Kidney glomerular epithelial cell (primary cell): Measurements from ENCODE around the gene RILPL2.
"Not testable (repeated sequence)": the region's sequence is repeated elsewhere in the genome, so short reads cannot be mapped to it uniquely, and the experiment has no call there.

Experiments
- DNase-seq: peaks from one replicate; lab custom pipeline; 2025; lab: John Stamatoyannopoulos, UW

Gene RILPL2

DNA sequence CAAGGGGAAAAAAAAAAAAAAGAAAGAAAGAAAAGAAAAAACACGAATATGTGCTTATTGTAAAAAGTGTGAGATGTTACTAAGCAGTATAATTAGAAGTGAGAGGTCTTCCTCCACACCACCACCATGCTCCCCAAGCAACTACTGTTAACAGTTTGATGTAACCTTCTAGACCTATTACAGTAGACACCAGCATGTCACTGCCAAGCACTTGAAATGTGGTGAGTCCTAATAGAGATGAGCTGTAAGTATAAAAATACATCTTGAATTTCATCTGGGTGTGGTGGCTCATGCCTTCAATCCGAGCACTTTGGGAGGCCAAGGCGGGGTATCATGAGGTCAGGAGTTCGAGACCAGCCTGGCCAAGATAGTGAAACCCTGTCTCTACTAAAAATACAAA, 13.4 kb upstream of the RILPL2 start:
- DNase-seq: no peak

DNA sequence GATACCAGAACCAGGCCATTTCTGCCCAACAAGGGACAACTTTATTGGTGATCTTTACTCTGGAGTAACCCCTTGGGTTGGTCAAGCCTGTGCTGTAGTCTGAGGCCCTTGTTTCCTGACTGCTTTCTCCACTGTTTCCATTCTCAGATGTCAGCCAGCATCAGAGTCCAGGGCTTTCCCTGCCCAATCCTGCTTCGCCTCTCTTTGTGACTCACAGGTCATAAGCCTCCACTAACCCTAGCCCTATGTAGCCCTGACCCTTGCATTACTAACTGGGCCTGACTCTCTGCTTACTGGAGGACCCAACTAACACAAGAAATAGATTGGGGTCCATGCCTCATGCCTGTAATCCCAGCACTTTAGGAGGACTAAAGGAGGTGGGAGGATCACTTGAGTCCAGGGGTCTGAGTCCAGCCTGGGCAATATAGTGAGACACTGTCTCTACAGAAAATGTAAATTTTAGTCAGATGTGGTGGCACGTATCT, 12.8 kb upstream of the RILPL2 start:
- DNase-seq: no peak

DNA sequence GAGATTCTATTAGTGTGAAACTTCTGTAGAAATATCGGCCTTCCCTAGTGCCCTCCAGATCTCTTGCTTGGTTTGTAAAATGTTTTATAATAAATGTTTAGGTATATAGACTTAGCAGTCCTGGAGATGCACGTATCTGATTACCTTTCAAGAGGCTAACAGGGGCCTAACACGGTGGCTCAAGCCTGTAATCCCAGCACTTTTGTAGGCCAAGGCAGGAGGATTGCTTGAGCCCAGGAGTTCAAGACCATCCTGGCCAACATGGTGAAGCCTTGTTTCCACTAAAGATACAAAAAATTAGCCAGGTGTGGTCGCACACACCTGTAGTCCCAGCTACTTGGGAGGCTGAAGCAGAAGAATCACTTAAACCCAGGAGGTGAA, 9.8 kb upstream of the RILPL2 start:
- no peak for DNase-seq

DNA sequence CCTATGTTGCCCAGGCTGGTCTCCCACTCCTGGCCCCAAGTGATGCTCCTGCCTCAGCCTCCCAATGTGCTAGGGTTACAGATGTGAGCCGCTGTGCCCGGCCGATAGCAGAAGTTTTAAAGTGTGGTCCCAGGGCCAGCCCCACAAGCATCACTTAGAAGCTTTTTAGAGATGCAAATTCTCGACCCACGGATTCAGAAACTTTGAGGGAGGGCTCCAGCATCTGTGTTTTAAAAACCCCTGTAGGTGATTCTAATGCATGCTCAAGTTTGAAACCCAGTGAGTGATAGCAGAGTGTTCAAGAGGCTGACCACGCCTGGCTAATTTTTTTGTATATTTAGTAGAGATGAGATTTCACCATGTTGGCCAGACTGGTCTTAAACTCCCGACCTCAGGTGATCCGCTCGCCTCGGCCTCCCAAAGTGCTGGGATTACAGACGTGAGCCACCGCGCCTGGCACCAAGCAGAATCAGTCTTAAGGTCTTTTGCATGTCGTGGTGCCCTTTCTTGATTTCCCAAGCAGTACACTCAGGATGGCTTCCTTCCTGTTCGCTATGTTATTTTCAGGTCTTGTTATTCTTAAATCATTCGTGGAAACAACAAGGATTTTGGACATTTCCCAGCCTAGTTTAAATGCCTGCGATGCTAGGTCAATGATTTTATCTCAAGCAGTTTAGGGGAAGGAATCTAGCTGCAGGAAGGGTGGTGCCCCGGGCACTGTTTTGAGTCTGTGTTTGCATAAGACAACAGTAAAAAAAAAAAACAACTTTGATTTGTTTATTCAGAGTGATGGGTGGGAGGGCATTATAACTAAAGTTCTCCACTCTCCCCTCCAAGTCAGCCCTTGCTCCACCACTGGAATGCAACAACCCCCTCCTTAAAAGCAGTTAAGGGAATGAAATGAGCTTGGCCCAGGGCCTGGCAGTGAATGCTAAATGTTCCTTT, 9.2 kb upstream of the RILPL2 start:
- DNase-seq: no peak

DNA sequence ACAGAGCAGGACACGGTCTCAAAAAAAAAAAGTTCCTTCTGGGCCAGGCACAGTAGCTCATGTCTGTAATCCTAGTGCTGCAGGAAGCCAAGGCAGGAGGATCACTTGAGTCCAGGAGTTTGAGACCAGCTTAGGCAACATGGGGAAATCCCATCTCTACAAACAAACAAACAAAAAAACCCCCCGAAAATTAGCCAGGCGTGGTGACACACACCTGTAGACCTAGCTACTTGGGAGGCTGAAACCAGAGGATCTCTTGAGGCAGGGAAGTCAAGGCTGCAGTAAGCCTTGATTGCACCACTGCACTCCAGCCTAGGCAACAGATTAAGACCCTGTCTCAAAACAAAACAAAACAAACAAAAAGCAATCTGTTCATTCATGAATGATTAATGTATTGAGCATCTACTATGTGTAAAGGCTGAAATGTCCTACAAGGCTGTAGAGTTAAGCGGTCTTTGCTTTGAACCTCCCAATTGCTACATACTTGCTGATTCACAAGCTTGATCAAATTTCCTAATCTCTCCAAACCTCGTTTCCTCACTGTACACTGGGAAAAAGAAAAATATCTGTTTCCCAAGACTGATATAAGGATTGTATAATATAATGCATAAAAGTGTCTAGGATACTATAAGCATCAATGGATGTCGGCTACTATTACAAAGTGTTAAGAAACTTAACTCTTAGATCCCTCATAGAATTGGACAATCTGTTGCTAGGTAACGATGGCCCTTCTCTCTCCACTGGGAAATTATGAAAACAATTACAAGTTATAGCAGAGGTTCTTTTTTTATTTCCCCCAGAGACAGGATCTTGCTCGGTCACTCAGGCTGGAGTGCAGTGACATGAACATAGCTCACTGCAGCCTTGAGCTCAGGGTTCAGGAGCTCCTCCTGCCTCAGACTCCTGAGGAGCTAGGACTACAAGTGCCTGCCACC, 7.9 kb upstream of the RILPL2 start:
- no peak for DNase-seq

DNA sequence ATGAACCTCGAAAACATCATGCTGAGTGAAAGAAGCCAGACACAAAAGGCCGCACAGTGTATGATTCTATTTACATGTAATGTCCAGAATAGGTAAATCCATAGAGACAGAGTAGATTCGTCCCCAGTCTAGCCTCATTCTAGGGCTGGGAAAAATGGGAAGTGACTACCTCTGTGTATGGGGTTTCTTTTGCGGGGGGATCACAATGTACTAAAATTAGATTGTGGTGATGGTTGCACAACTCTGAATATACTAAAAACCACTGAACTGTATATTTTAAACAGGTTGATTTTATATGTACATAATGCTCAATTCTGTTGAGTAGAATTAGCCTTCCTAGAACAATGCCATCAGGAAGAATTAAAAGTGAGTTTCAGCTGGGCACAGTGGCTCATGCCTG, 6.3 kb upstream of the RILPL2 start:
- no peak for DNase-seq

DNA sequence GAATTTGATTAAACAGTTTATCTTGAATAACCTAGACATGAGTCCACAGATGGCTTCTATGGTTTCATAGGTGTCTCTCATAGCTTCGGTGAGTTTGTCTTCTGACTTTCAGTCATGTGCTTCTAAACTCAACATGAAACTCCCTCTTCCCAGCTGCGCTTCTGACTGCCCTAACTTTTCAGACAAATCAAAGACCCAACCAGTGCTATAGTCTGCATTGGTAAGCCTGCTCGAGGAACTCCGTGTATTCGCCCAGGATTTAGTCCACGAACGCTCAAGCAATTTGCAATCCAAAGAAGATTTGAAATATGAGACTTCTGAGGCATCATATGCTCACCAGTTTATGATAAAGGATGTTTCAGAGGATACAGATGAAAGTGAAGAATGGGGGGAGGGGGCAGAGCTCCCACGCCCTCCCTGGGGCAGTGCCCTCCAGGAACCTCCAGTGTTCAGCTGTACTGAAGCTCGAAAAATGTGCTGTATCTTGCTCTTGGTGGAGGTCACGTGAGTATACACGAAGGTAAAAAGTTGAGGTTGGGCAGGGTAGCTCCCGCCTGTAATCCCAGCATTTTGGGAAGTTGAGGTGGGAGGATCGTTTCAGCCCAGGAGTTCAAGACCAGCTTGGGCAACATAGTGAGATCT, 5.2 kb upstream of the RILPL2 start:
- DNase-seq: no peak

DNA sequence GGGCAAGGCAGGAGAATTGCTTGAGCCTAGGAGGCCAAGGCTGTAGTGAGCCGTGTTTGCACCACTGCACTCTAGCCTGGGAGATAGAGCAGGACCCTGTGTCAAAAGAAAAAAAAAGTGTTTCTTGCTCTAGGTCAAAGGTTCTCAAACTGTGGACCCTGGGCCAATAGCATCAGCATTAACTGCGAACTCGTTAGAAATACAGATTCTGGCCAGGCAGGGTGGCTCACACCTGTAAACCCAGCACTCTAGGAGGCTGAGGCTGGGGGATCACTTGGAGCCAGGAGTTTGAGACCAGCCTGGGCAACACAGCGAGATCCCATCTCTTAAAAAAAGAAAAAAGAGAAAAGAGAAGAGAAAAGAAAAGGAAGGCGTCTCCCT, 858 bp downstream of the RILPL2 start:
- DNase-seq: no peak

DNA sequence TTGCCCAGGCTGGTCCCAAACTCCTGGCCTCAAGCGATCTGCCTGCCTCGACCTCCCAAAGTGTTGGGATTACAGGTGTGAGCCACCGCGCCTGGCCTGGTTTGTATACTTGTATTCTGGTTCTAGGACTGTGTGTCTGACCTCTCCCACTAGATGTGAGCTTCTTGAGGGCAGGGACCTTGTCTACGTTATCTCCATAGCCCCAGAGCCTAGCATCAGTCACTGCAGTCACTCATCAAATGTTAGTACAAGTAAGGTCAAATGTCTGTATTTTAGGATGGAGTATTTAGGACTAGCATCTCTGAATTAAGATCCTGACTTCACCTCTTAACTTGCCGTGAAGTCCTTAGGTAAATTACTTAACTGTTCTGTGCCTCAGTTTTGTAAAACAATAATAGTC, 2.9 kb downstream of the RILPL2 start:
- no peak for DNase-seq

DNA sequence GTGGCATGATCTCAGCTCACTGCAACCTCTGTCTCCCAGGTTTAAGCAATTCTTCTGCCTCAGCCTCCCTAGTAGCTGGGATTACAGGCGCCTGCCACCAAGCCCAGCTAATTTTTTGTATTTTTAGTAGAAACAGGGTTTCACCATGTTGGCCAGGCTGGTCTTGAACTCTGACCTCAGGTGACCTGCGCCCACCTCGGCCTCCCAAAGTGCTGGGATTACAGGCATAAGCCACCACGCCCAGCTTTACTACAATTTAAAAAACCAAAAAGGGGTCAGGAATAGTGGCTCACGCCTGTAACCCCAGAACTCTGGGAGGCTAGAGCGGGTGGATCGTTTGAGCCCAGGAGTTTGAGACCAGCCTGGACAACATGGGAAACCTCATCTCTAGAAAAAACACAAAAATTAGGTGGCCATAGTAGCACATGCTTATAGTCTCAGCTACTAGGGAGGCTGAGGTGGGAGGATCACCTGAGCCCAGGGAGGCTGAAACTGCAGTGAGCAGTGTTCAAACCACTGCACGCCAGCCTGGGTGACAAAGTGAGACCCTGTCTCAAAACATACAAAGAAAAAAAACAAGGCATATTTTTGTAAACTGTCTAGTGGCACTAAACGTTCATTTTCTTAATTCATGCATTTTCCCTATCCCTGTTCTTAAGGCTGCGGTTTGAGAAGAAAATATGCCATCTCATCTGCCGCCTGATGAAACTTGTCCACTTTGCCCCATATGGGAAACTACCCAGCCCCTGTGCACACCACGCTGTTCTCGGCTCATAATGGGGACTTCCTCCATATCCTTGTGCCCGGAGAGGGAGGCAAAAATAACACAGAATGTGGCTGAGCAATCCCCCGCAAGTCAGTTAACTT, 4.3 kb downstream of the RILPL2 start:
- DNase-seq: not testable (repeated sequence)

DNA sequence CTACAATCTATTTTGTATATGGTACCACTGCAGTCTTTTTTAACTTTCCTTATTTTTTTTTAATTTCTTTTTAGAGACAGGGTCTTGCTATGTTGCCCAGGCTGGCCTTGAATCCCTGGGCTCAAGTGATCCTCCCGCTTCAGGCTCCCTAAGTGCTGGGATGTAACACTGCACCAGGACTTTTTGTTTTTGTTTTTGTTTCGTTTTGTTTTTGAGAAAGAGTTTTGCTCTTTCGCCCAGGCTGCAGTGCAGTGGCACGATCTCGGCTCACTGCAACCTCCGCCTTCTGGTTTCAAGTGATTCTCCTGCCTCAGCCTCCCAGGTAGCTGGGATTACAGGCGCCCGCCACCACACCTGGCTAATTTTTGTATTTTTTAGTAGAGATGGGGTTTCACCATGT, 7.4 kb downstream of the RILPL2 start:
- DNase-seq: not testable (repeated sequence)

DNA sequence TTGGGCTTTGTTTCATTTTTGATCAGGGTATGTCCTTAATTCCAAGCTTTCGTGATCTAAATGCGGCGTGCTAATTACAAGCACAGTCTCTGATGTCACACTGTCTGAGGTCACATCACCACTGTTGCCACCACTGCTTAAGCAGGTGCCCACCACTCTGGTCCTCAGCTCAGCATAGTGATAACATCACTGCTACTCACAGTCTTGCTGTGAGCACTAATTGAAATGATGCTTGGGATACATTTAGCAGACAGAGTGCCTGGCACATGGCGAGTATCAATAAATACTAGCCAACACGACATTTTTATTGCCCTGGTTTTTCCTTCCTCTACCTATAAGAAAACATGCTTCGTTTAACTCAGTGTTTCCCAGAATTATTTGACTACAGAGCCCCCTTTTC, 7.9 kb downstream of the RILPL2 start:
- no peak for DNase-seq

DNA sequence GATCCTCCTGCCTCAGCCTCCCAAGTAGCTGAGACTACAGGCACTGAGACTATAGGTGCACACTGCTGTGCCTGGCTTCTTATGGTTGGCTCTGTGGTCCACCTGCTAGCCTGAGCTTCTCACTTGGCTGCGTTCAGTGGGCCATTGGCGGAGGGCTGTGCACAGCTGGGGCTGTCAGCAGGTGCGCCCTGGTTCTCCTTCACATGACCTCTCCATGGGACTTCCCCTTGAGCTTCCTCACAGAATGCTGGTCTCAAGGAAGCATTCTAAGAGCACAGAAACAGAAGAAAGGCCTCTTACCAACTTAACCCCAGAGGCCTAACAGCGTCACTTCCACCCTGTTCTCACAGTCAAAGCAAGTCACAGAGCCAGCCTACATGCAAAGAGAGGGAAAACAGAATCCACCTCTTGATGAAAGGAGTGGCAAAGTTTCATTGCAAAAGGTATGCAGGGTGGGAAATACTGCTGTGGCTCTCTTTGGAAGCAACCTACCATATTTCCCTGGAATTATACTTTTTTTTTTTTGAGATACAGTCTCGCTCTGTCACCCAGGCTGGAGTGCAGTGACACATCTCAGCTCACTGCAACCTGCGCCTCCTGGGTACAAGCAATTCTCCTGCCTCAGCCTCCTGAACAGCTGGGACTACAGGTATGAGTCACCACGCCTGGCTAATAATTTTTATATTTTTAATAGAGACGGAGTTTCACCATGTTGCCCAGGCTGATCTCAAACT, 9.3 kb downstream of the RILPL2 start:
- DNase-seq: no peak

DNA sequence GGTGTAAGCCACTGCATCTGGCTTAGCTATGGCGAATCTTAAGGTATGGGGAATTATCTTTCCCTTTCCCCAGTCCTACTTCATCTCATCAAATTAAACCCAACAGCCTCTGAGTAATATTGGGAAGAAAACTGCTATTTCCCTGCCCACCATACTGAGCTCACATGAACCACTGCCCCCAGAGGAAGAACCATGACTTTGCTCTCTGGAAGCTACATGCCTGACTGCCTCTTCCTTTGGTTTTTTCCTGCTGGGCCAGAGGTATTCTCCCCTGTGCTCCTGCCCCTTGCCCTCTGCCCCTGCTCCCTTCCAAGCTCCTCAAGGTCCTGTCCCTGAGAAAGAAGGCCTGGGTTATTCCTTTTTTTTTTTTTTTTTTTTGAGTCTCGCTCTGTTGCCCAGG, 15.2 kb downstream of the RILPL2 start:
- DNase-seq: no peak

DNA sequence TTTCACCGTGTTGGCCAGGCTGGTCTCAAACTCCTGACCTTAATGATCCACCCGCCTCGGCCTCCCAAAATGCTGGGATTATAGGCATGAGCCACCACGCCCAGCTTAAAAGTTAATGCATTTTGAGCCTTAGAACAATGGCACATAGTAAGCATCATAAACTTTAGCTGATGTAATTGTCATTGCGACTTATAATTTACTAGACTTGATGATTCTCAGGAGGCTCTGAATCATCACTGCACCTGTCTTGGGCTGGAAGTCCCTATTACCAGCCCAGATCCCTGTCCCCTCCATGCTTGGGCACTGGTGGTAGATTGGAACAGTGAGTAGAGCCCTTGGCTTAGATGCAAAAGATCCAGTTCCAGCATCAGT, 26.5 kb downstream of the RILPL2 start:
- no peak for DNase-seq

DNA sequence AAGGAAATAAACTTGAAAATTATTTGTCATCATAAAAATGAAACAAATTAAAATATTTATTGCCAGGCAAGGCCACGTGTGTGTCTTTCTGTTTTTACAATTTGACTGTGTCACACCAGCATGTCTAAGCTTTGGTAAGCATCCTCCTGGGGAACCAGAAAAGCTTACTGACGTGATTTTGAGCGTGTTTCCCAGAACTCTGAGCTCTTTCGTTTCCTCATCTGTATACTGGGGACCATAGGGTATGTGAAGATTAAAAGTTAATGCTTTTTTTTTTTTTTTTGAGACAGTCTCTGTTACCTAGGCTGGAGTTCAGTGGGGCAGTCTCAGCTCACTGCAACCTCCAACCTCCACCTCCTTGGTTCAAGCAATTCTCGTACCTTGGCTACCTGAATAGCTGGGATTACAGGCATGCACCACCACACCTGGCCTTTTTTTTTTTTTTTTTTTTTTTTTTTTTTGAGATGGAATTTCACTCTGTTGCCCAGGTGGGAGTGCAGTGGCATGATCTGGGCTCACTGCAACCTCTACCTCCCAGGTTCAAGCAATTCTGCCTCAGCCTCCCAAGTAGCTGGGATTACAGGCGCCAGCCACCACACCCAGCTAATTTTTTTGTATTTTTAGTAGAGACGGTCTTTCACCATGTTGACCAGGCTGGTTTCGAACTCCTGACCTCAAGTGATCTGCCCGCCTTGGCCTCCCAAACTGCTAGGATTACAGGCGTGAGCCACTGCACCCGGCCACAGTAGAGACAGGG, 27.0 kb downstream of the RILPL2 start:
- not testable (repeated sequence) for DNase-seq

DNA sequence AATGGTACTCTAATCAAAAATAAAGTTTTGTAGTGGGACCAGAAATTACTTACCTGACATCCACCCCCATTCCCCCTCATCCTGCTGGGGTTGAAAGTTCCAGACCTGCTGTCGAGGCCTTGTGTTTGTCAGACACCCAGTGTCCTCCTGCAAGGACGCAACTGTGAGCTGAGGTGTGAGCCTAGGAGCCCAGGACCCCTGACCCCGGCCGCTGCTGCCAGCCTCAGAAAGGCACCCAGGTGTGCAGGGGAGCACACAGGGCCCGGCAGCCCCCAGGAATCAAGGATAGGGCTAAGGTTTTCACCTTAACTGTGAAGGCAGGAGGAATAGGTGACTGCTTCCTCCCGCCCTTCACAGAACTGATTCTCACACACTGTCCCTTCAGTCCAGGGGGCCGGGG, 27.9 kb downstream of the RILPL2 start:
- not testable (repeated sequence) for DNase-seq

DNA sequence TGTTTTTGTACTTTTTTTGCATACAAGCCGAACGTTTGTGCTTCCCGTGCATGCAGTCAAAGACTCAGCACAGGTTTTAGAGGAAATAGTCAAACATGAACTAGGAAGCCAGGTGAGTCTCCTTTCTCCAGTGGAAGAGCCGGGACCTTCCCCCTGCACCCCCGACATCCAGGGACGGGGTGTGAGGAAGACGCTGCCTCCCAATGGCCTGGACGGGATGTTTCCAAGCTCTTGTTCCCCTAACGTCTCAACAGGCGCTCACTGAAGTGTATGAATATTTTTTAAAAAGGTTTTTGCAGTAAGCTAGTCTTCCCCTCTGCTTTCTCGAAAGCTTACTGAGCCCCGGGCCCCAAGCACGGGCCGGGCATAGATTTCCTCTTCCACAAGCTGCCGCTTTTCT, 28.6 kb downstream of the RILPL2 start:
- not testable (repeated sequence) for DNase-seq

DNA sequence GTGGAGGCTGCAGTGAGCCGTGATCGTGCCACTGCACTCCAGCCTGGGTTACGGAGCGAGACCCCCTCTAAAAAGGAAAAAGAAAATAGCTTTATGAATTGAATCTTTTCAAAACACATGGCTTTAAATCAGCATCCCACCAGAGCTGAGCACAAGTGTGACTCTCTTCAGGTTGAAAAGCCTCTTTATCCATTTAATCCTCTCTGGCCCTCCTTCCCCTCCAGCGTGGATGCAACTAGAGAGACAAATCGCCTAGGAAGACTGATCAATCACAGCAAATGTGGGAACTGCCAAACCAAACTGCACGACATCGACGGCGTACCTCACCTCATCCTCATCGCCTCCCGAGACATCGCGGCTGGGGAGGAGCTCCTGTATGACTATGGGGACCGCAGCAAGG, 29.2 kb downstream of the RILPL2 start:
- DNase-seq: not testable (repeated sequence)

DNA sequence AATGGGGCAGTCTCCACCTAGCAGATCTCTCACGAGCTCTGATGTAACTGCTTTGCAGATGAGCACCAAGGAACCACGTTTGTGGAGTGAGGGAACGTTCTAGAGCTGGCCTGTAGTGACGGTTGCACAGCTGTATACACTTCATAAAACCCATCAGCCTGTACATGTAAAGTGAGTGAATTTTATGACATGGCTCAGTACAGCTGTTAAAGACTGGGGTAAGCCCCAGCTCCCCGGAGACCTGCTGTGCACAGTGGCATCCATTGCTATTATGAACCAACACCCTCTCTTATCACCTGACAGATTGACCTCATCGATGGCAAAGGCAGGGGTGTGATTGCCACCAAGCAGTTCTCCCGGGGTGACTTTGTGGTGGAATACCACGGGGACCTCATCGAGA, 31.9 kb downstream of the RILPL2 start:
- DNase-seq: no peak
